HG03558 (cell line): ENCODE measurements around the gene SLC9A7.
A peak's percentile ranks its signal among the peaks of the same experiment; 100 is the strongest.

Source experiments
- ATAC-seq: cut with Tn5 transposase; IDR thresholded peaks from one replicate; pipeline ENCODE4 v1.9.1; 2021; ENCODE audit warnings: moderate number of reproducible peaks; ENCODE audit not compliant: unreplicated experiment; ENCODE audit errors: extremely low read depth

Gene SLC9A7

DNA sequence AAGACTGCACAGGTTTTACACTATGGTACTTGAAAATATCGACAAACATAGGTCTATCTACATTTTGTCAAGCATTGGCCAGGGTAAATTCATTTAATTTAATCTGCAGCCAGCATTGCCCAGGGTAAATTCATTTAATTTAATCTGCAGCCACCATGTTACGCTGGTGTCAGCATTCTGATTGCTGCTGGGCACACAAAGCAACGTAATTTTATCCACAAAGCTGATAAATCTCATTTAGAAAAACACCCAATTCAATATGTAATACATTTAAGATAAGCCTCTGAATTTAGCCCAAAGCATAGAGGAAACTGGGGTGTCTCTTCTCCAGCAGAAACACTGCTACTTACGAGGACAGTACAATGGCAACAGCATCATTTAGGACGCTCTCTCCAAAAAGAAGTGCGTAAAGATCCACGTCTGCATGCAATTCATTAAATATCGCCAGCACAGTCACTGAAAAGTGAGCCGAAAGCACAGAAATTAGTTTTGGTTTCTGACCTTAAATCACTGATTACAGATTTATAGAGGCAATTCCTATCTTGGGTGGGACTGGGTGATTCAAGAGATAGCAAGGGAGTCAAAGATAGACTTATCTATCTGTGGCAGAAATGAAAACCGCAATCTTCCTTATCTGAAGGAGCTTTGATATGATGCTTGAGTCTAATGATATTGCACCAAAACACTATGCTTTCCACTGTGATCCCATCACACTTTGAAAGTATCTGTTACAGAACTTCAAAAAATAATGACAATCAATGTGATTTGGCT, 96.5 kb downstream of the SLC9A7 start:
- no peak for ATAC-seq

DNA sequence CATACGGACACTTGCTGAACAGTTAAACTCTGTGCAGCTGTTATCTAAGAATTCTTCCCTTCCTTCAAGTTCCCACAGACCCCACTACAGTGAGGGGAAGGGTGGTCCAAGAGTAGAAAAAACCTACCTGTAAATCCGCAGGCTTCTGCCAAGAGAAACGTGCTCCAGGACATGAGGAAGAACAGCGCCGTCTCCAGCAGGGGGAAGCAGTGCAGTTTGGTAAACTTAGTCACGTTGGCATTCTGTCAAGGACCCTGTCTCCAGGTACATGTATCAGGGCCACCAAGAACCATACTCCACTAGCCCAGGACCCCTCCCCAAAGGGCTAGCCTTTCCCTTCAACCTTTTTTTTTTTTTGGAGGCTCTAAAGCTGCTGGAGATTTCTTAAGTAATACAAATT, 105.4 kb downstream of the SLC9A7 start:
- no peak for ATAC-seq

DNA sequence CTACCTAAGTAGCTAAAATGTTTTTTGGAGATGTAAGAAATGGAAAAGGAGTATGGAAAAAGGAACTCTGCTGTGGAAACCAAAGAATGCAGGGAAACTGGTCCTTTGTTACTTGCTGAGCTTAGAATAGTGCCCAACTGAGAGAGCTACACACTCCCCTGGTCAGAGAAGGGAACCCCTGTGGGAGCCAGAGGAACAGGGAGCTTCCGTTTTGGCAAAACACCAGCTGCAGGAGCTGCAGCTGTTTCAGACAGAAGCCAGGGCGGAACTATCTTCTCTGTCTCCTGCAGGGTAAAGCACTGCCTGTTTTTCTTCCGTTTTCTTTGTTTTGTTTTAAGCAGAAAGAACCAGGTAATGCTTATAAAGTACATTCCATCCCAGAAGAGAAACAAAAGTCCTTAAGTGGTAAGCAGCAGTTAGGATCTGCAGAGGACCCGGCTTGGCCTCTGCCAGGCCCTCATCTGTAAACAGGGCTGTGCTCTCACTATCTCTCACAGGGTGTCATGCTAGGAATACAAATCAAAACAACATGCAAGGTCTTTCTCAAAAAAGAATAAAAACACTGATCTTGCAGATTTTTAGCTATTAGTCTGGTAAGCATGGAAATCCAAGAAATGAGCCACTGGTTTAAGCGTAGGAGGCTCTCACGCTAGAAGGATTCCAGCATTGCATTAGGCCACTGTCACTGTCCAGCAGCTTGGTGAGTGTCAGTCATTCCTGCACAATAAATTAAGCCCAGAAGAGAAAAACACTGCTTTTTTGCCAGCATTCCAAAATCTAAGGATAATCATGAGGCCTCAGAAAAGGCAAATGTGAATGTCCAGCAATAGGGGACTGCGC, 109.3 kb downstream of the SLC9A7 start:
- no peak for ATAC-seq

DNA sequence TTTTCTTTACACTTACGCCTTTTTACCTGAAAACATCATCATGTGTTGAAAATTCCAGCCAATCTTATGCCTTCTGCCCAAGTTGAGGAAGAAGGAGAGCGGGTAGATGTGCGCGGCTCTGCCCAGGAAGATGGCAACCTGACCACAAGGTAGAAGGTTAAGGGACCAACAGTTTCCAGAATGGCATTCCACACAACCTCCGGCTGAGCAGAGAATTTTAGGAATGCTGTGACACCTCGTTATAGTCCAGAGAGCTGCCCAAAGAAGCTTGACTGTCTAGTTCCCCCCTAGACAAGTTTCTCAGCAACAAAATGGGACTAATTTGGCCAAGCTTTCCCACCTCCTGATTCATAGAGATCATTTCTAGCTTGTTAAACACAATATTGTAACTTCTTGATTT, 110.3 kb downstream of the SLC9A7 start:
- no peak for ATAC-seq

DNA sequence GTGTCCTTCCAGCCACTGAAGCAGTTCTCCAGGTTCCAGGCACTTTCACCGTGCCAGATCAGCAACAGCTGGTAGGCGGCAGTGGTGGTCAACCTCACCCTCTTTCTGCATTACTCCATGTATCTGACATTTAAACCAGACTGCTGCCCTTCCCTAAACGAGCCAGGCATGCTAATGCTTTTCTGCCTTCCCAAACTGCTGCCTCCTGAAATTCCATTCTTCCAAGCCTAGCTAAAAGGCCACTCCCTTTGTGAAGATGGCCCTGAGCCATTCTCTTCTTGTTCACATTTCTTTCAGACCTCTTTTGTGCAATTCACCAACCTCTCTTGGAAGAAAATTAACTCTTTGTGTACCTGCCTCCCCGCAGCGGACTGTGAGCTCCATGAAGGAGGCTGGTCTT, 111.7 kb downstream of the SLC9A7 start:
- no peak for ATAC-seq

DNA sequence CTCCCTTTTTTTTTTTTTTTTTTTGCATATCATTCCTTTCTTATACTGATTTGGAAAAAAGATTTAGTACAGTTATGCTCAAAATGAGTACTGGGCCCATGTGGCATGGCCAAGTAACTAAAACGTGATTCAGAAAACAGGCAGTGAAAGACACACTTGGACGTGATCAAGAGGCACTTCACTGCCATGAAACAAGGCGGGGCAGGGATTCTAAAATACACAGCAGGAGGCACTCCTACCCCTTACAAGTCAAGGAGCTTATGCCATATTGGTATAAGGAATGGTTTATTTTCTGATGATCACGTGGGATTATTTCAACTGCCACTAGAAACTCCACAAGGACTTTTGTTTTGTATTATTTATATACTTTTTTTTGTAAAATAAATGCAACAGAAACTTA, 113.3 kb downstream of the SLC9A7 start:
- ATAC-seq = no peak

DNA sequence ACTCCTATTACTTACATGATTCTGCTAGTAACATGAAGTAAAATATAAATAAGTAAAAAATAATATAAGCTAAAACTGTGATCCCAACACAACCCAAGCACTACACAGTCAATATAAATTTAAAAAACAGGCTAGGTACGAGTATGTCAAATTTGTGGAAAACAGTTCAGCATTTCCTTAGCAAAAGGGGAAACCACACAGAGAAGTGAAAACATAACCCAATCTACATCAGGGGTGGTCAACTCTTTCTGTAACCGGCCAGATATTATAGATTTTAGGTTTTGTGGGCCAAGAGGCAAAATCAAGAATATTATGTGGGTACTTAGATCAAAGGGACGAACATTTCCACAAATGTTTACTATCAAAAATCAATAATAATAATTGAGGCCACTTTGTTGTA, 115.3 kb downstream of the SLC9A7 start:
- ATAC-seq = no peak

DNA sequence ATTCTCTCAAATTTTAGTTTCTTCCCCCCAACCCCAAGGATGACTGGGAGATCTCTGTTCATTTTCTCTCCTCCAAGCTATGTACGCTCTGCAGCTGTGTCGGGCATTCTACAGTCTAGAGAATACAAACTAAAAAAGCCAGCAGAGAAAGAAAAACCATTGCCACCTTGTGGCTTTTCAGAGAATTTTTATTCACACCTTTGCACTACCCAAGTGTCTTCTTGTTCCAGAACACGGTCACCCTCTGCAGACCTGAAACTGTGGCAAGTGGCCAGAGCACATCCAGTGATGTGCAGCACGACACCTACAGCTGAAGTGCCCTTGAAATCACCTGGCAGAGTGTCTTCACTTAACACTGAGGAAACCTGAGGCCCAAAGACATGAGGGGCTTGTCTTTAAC, 116.8 kb downstream of the SLC9A7 start:
- no peak for ATAC-seq

DNA sequence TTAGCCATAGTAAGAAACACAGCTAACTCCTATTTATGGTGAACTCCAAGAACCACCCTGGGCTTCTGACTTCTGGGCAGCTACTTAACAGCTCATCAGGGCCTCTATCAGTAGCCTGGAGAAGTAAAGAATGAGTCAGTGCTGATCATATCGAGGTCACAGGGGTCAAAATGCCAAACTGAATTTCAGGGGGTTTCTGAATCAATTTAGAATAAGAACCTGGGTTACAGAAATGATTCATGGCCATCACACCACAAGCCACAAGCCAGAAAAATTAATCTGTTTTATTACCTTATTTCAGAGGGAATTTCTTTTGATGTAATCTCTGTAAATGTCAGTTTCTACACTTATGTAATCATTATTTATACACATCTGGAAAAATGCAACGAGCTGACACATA, 121.0 kb downstream of the SLC9A7 start:
- ATAC-seq = no peak

DNA sequence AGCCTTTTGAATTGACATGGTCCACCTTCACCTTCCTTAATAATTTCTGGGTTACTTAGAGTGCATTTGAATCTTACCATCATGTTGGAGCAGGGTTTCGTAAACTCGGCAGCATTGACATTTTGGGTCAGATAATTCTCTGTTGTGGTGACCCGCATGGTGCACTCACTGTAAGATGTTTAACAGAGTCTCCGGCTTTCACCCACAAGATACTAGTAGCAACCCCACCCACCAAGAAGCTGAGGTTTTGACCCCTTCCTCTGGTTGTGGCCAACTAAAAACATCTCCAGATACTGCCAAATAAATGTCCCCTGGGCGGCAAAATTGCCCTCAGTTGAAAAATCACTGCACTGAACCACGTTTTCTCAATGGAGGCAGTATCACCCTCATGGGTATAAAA, 122.7 kb downstream of the SLC9A7 start:
- no peak for ATAC-seq

DNA sequence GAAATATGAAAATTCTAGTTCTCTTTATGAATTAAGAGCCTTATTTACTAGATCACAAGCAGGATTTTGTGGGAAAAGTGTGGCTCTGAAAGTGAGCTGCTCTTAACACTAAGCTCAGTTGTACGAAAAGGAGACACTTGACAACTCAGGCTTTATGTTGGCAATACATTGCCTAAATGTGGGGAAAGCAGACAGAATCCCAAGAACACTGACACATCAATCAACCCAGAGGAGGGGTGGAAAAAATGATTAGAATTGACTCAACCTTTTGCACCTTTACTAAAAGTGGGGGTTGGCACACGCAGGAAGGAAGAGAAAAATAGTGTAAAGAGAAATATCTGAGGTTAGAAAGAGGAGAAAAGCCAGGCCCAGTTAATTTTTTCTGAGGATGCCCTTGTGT, 123.7 kb downstream of the SLC9A7 start:
- ATAC-seq = no peak

DNA sequence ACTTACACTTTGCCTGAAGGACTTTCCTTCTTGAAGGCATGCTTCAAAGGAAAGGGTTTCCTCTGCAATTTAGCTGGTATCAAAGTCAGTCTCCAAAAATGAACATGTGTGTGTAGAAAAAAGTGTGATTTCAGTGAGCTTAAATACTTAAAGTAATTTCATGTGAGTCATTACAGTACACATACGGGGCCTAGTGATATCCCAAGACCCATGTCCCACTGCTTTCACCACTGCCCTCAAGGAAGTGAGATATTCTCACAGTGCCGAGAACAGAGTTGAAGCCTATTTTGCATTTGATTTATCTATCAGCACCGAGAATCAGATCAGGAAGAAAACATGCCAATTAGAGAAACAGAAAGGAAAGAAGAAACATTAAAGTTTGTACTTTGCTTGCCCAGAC, 124.3 kb downstream of the SLC9A7 start:
- ATAC-seq = no peak

DNA sequence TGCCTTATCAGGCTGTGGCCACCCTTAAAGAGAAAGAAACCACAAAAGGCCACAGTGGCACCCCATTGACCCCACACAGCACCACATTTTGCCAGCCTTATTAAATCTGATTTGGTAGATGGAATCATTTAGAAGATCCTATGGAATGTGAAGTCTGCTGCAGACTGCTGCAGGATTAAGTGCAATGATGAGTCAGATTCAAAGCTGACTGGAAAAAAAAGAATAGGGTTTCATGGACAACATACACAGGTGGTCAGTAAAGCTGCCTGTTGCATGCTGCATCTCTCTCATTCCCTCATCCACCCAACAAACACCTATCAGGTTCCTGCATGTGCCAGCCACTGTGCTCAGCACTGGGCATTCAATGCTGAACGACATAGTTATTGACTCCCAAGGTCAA, 128.8 kb downstream of the SLC9A7 start:
- no peak for ATAC-seq

DNA sequence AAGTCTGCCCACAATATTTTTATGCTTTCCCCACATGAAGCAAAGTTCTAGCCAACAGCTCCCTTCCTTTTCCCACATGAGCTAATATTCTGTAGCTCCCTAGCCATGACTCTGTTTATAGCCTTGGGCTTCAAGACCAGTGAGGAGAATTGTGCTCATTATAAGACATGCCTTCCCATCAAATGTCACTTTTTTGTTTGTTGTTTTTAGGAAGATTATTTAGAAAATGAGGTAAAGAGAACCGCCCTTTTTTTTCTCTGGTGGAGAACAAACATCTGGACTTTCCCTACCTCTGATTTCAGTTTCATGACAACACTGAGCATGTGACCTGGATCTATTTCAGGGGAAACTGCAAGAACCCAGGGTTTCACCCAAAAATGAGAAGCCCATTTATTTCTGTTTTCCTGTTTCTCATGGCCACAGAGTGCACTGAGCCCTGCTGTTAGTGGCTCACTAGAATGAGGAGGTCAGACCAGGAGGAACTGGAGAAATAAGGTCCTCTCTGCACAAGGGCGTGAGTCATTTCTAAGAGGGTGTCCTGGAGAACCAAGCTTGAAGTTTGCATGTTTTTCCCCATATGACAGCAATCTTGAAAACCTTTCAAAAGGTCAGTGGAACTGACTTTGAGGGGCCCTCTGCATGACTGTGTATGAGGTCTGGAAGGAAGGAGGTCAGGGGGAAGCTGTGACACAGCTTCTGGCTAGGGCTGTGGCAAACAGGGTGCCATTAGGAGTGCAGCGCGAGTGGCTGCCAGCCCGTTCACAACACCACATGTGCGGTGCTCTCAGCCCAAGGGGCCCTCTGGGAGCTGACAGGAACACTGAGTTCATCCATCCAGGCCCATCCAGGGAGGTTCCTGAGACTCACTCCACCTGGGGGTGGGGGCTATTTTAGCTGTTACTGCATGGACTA, 130.2 kb downstream of the SLC9A7 start:
- peak; percentile 83 for ATAC-seq

DNA sequence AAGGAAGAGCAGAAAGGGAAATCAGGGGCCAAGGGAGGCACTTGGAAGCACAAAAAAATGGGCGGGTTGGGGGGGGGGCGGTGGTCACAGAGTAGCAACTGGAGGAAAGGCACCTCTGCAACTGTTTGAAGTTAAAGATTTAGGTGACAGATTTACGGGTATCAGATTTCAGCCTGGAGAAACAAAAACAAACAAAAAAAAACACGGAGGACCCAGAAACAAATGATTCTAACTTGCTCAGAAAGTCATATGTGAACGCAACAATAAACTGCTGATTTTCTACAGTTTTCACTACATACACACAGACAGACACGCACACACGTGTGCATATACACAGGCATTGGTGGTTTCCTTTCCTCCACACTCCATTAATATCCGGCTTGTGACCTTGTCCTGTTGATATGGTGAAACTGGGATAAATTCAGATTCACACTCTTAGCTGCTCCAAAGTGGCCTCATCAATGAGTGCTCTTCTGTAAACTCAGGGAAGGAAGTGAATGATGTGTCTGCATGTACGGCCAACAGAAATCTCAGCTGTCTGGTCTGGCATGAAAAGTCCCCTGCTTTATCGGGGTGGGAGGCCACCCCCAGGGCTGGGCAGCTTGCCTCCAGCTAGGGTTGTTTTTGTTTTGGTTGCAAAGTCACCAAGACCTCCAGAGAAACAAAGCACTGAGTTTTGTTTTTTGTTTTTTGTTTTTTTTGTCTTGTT, 131.1 kb downstream of the SLC9A7 start:
- ATAC-seq = no peak

DNA sequence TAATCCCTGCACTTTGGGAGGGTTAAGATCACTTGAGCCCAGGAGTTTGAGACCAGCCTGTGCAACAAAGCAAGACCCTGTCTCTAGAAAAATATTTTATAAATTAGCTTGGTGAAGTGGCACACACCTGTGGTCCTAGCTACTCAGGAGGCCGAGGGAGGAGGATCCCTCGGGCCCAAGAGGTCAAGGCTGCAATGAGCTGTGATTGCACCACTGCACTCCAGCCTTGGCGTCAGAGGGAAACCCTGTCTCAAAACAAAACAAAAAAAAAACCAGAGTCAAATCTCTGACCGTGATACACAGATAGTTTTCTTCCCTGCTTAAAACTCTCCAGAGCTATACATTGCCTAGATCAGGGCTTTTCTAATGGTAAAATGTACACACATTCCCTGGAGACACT, 131.9 kb downstream of the SLC9A7 start:
- ATAC-seq = no peak

DNA sequence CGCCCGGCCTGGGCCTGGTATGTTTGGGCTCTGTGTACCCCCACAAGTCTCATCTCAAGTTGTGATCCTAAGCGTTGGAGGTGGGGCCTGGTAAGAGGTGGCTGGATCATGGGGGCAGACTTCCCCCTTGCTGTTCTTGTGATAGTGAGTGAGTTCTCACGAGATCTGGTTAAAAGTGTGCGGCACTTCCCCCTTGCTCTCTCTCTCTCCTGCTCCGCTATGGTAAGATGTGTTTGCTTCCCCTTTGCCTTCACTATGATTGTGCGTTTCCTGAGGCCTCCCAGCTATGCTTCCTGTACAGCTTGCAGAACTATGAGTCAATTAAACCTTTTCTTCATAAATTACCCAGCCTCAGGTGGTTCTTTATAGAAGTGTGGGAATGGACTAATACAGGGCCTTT, 132.4 kb downstream of the SLC9A7 start:
- ATAC-seq = no peak

DNA sequence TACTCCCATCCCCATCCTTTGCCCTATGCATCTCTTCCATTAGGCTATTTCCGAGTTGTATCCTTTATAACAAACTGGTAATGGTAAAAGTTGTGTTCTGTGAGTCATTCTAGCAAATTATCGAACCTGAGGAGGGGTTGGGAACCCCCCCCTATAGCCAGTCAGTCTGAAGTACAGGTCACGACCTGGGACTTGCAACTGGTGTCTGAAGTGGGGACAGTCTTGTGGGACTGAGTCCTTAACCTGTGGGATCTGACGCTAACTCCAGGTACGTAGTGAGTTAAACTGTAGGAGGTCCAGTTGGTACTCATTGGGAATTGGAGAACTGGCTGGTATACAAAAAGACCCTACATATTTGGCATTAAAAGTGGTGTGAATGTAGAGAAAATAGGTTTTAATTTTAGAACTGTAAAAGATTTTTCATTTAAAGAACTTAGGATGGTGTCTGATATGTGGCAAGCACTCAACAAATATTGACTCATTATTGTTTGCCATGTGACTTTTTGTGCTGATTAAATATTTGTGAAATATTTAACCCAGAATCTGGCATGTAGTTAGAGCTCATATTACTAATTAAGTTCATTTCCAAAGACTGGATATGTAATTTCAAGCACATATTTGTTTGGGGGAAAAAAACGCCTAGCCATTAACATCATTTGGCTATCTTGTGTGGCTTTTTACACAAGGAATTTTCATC, 134.7 kb downstream of the SLC9A7 start:
- ATAC-seq = no peak

DNA sequence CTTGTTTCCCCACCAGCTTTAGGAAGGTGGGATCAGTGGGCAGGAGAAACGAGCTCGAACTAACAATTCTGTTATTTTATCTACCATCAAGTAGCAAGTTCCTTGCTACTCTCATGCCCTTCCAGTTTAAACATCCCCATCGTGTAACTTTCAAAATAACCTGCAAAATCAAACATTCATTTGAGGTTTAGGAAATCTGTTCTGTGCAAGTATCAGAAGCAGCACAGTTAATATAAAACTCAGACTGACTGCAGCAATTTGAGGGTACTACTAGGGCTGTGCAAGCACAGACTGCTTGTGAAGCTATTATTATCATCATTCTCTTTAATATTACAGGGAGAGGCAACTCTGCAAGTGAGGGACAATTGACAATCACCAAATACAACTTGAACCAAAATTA, 137.3 kb downstream of the SLC9A7 start:
- ATAC-seq = no peak

DNA sequence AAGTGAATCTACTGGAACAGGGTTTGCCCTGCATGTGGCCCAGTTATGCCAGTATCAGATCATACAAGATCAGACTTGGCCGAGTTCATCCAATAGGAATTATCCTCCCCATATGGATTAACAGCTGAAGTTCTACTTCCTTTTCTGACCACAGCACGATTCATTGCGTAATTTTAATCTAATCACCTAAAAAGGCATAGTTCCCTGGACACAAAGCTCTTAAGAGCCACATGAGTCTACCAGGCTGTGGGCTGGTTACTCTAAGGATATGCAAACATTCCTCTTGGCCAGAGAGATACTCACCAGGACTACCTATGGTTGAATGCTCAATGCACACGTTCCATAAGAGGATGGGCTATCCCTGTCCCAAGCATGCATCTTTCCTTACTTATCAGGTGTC, 138.4 kb downstream of the SLC9A7 start:
- no peak for ATAC-seq
